Muscle of leg (tissue), 11 donors: ENCODE results near the gene CPE. TPM values are rescaled to one million over a fixed set of nuclear protein-coding genes. Genes with fewer than 3 reads are reported as not detected.
A peak's percentile ranks its signal among the peaks of the same experiment; 100 is the strongest.

ENCODE experiments used
- DNase-seq: peaks from one replicate; pipeline ENCODE4 v3.0.0; 2013
- H3K27ac ChIP-seq: one replicate; pipeline ENCODE4 v1.5.1; 2013; ENCODE audit warnings: mild to moderate bottlenecking, low read length, control low read depth
- H3K27me3 ChIP-seq: one replicate; pipeline ENCODE4 v1.6.1; 2013; ENCODE audit warnings: low read length; ENCODE audit not compliant: control insufficient read depth, insufficient read depth
- H3K36me3 ChIP-seq: one replicate; pipeline ENCODE4 v1.6.1; 2013; ENCODE audit warnings: low read length; ENCODE audit not compliant: control insufficient read depth, insufficient read depth
- H3K4me1 ChIP-seq: one replicate; pipeline ENCODE4 v1.6.1; 2013; ENCODE audit warnings: low read length; ENCODE audit not compliant: control insufficient read depth, insufficient read depth
- H3K4me3 ChIP-seq: one replicate; pipeline ENCODE4 v1.5.1; 2013; ENCODE audit warnings: low read length, control low read depth
- H3K9me3 ChIP-seq: replicated peaks from 2 replicates; pipeline ENCODE4 v1.6.1; 2013; ENCODE audit warnings: low read depth, low read length; ENCODE audit not compliant: control insufficient read depth
- WGBS: methylation state at CpG from one replicate; pipeline ENCODE4 v1.1.5; 2013; ENCODE audit warnings: missing lambda C conversion rate; ENCODE audit not compliant: insufficient coverage; 5-methylcytosine and 5-hydroxymethylcytosine counted together
- polyA plus RNA-seq, 8 donors: library from polyadenylated mRNA; unstranded; fragments of 120-200 nt; gene quantifications; one replicate each; pipeline versions ENCODE4 v1.2.1 to v1.2.3, GENCODE V29; 2013; ENCODE audit warnings: inconsistent platforms in 1 of 8, low replicate concordance in 1 of 8; ENCODE audit not compliant: insufficient read length in 8 of 8, insufficient read depth in 1 of 8
- total RNA-seq: library from RNA; stranded (reverse); fragments of 120-200 nt; gene quantifications from one replicate; pipeline ENCODE4 v1.2.4, GENCODE V29; 2013

The CPE gene
- total and polyA plus RNA-seq, 9 donors = 53.6 to 137 (median 68.1) TPM

GRCh38 chr4:165393704-165394103 lies 14.9 kb downstream of the CPE start:
- no peaks in the 10 kb centered on the region for H3K4me1 ChIP-seq
- no peak overlapping the region for H3K27ac ChIP-seq
- H3K27me3 ChIP-seq = no peaks in the 10 kb centered on the region
- H3K4me3 ChIP-seq = no peak overlapping the region
- DNase-seq = no peak
- H3K9me3 ChIP-seq = no peaks in the 10 kb centered on the region
- H3K36me3 ChIP-seq = no peaks in the 10 kb centered on the region
- WGBS = no CpG with 5 or more reads among the region's 2 CpGs

DNA sequence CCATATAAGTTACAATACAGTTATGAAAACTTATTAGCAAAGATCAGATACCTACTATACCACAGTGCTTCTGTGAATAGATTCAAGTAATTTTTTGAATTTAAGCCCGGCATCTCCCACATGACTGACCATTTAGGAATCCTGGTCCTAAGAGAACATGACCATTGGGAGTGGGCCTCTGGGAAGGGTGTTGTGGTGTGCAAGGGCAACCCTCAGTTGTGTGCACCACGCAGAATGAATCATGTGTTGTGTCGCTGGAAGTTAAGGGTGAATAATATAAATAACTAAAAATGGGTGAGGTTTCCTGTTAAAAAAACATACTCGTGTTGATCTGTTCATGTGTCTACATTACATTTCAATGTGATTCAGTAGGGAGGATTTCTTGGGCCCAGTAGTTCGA lies 15.5 kb downstream of the CPE start:
- H3K36me3 ChIP-seq = no peaks in the 10 kb centered on the region
- no peak overlapping the region for H3K4me3 ChIP-seq
- H3K27me3 ChIP-seq = no peaks in the 10 kb centered on the region
- H3K9me3 ChIP-seq = no peaks in the 10 kb centered on the region
- 83% methylated on average over 1 of the region's 5 CpGs for WGBS
- H3K4me1 ChIP-seq = no peaks in the 10 kb centered on the region
- DNase-seq = no peak
- H3K27ac ChIP-seq = no peak overlapping the region

GRCh38 chr4:165398570-165398969 lies 19.8 kb downstream of the CPE start:
- H3K4me1 ChIP-seq = no peaks in the 10 kb centered on the region
- H3K9me3 ChIP-seq = no peaks in the 10 kb centered on the region
- no peaks in the 10 kb centered on the region for H3K27me3 ChIP-seq
- peak; percentile 46 for DNase-seq
- no peaks in the 10 kb centered on the region for H3K36me3 ChIP-seq
- 33% methylated on average over 1 of the region's 1 CpG for WGBS
- no peak overlapping the region for H3K4me3 ChIP-seq
- H3K27ac ChIP-seq = no peak overlapping the region

DNA sequence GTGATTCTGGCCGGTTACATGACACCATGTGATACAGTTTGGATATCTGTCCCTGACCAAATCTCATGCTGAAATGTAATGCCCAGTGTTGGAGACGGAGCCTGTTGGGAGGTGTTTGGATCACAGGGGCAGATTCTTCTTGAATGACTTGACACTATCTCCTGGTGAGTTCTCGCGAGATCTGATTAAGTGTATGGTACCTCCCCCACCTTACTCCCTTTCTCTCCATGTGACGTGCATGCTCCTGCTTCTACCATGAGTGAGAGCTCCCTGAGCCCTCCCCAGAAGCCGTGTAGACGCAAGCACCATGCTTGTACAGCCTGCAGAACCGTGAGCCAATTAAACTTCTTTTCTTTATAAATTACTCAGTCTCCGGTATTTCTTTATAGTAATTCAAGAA lies 23.6 kb downstream of the CPE start:
- DNase-seq = no peak
- Histone ChIP-seq H3K4me1 (no peaks in the 10 kb centered on the region), H3K4me3 (no peak overlapping the region), H3K36me3 (no peaks in the 10 kb centered on the region), H3K9me3 (no peaks in the 10 kb centered on the region), H3K27me3 (no peaks in the 10 kb centered on the region), H3K27ac (no peak overlapping the region)
- WGBS = 80% methylated on average over 5 of the region's 9 CpGs

- H3K4me3 ChIP-seq = no peak overlapping the region
- WGBS = no CpG with 5 or more reads among the region's 2 CpGs
- H3K27me3 ChIP-seq = no peaks in the 10 kb centered on the region
Observed at GRCh38 chr4:165403048-165403447, 24.2 kb downstream of the CPE start.

DNA sequence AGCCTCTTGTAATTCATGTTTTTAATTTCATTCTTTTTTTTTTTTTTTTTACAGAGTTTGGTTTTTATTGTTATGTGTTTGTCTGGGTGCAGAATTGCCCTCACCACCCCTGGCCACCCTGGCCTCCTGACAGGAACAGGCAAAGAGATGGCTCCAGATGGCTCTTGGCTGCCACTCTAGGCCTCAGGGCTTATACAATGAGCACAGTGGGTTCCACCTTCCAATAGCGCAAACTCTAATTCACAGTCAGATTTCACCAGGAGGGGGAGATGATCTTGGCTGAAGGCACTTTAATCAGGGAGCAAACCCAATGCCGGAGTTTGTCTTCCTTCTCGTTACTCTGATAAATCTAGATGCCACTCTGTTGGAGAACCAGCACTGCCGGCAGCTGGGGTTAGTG lies 24.8 kb downstream of the CPE start:
- Histone ChIP-seq H3K27me3 (no peaks in the 10 kb centered on the region), H3K36me3 (no peaks in the 10 kb centered on the region), H3K4me1 (no peaks in the 10 kb centered on the region), H3K9me3 (no peaks in the 10 kb centered on the region), H3K27ac (no peak overlapping the region), H3K4me3 (no peak overlapping the region)
- DNase-seq = no peak
- 100% methylated on average over 2 of the region's 4 CpGs for WGBS

More at GRCh38 chr4:165403048-165403447, 24.2 kb downstream of the CPE start:
- DNase-seq = no peak
- Histone ChIP-seq H3K27ac (no peak overlapping the region), H3K36me3 (no peaks in the 10 kb centered on the region), H3K4me1 (no peaks in the 10 kb centered on the region), H3K9me3 (no peaks in the 10 kb centered on the region)

DNA sequence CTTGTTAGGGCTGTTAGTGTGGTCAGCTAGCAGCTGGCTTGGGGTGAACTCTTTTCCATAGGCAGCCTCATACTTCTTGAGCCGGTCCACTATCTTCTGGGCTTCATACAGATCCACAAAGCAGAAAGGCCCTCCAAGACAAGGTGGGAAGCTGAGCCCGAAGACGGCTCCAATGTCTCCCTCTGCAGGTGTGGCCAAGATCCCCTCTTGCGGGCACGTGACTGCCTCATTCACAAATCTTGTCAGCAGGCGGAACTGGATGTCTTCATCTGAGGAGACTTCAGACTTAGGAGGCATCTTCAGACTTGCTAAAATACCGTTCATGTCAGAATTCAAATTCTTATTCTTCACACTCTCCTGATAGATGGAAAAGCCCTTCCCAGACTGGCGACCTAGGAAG lies 25.3 kb downstream of the CPE start:
- DNase-seq = no peak
- WGBS = 91% methylated on average over 7 of the region's 8 CpGs

GRCh38 chr4:165404696-165405095 lies 25.9 kb downstream of the CPE start:
- Histone ChIP-seq H3K27me3 (no peaks in the 10 kb centered on the region), H3K4me3 (no peak overlapping the region), H3K4me1 (no peaks in the 10 kb centered on the region), H3K9me3 (no peaks in the 10 kb centered on the region), H3K36me3 (no peaks in the 10 kb centered on the region), H3K27ac (no peak overlapping the region)
- no peak for DNase-seq
- WGBS = 100% methylated on average over 2 of the region's 4 CpGs

More for the DNA sequence above, 25.3 kb downstream of the CPE start:
- H3K27me3 ChIP-seq = no peaks in the 10 kb centered on the region
- H3K4me3 ChIP-seq = no peak overlapping the region
- no peaks in the 10 kb centered on the region for H3K4me1 ChIP-seq
- H3K36me3 ChIP-seq = no peaks in the 10 kb centered on the region
- H3K9me3 ChIP-seq = no peaks in the 10 kb centered on the region
- H3K27ac ChIP-seq = no peak overlapping the region

GRCh38 chr4:165410214-165410613 lies 31.4 kb downstream of the CPE start:
- no CpG with 5 or more reads among the region's 2 CpGs for WGBS

GRCh38 chr4:165415910-165416309 lies 37.1 kb downstream of the CPE start:
- Histone ChIP-seq H3K36me3 (no peaks in the 10 kb centered on the region), H3K27me3 (no peaks in the 10 kb centered on the region), H3K27ac (no peak overlapping the region), H3K4me1 (no peaks in the 10 kb centered on the region), H3K9me3 (no peaks in the 10 kb centered on the region), H3K4me3 (no peak overlapping the region)
- no CpG with 5 or more reads among the region's 10 CpGs for WGBS
- no peak for DNase-seq

More at GRCh38 chr4:165410214-165410613, 31.4 kb downstream of the CPE start:
- Histone ChIP-seq H3K36me3 (no peaks in the 10 kb centered on the region), H3K27ac (no peak overlapping the region), H3K4me1 (no peaks in the 10 kb centered on the region), H3K4me3 (no peak overlapping the region), H3K27me3 (no peaks in the 10 kb centered on the region), H3K9me3 (no peaks in the 10 kb centered on the region)
- DNase-seq = no peak

DNA sequence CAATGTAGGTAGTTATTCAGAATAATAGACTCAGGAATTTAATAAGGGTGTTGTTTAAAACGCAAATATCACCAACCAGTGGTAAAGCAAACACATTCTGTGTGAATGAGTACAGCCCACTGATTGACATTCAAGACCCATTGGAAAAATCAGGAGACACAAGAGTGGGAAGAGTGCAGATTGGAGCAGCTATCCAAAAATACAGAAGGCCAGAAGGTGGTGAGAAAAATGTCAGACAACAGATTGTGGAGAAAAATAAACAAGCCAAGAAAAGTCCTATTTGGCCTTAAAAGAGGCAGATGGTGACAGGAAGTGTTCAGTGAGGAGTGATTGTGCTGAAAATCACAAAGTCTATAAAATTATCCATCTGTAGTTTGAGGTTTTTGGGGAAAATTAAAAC lies 39.3 kb downstream of the CPE start:
- no peak overlapping the region for H3K4me3 ChIP-seq
- no peaks in the 10 kb centered on the region for H3K4me1 ChIP-seq
- H3K9me3 ChIP-seq = no peaks in the 10 kb centered on the region
- no peaks in the 10 kb centered on the region for H3K36me3 ChIP-seq
- no peak overlapping the region for H3K27ac ChIP-seq
- no peak for DNase-seq
- no CpG with 5 or more reads among the region's 1 CpG for WGBS
- no peaks in the 10 kb centered on the region for H3K27me3 ChIP-seq
